K562 (cell line): ENCODE data around the gene CD22. TPM values are rescaled to one million over a fixed set of nuclear protein-coding genes. Genes with fewer than 3 reads are reported as not detected.
A peak's percentile ranks its signal among the peaks of the same experiment; 100 is the strongest.

Source experiments
- ARID1B ChIP-seq: fragments of 450-650 bp; IDR thresholded peaks from 2 replicates; pipeline ENCODE4 v1.6.1; 2016; ENCODE audit warnings: antibody characterized with exemption, mild to moderate bottlenecking, inconsistent platforms
- ATF3 ChIP-seq, 2 experiments: fragments of 450-650 bp in 1 of 2; sonication (generic) in 1 of 2; formaldehyde crosslinking in 1 of 2; IDR thresholded peaks in 1 of 2; conservative IDR thresholded peaks in 1 of 2; 2 replicates each; pipeline versions ENCODE4 v1.6.1 to v1.8.1; 2016 to 2023; ENCODE audit warnings: mild to moderate bottlenecking in 2 of 2, moderate library complexity in 2 of 2, inconsistent platforms in 1 of 2, missing genetic modification reagents in 1 of 2
- ESRRA ChIP-seq: fragments of 450-650 bp; IDR thresholded peaks from 2 replicates; pipeline ENCODE4 v1.6.1; 2014; ENCODE audit warnings: low read depth, mild to moderate bottlenecking, moderate library complexity, borderline replicate concordance
- ETS1 ChIP-seq: conservative IDR thresholded peaks from 2 replicates; pipeline ENCODE4 v1.6.1; 2011; ENCODE audit warnings: low read depth, mild to moderate bottlenecking, low read length; ENCODE audit not compliant: control insufficient read depth
- EWSR1 ChIP-seq: fragments of 450-650 bp; IDR thresholded peaks from 2 replicates; pipeline ENCODE4 v1.6.1; 2018; ENCODE audit warnings: borderline replicate concordance, mild to moderate bottlenecking, low read depth, moderate library complexity; ENCODE audit not compliant: partially characterized antibody
- FOXA1 ChIP-seq: fragments of 450-650 bp; IDR thresholded peaks from 2 replicates; pipeline ENCODE4 v1.6.1; 2016; ENCODE audit warnings: mild to moderate bottlenecking, borderline replicate concordance
- ID3 ChIP-seq, 2 experiments: fragments of 250-450 bp in 1 of 2; fragments of 450-650 bp in 1 of 2; sonication (Bioruptor Pico) in 1 of 2; IDR thresholded peaks; 2 replicates each; pipeline versions ENCODE4 v1.6.1 to v1.8.0; 2016 to 2021; ENCODE audit warnings: mild to moderate bottlenecking in 2 of 2, moderate library complexity in 2 of 2, missing compliant biosample characterization in 1 of 2, missing genetic modification characterization in 1 of 2
- MCM3 ChIP-seq: fragments of 450-650 bp; IDR thresholded peaks from 2 replicates; pipeline ENCODE4 v1.6.1; 2016
- SOX6 ChIP-seq: fragments of 450-650 bp; IDR thresholded peaks from 2 replicates; pipeline ENCODE4 v1.6.1; 2014; ENCODE audit warnings: mild to moderate bottlenecking
- TAF7 ChIP-seq: fragments of 450-650 bp; IDR thresholded peaks from 2 replicates; pipeline ENCODE4 v1.6.1; 2016; ENCODE audit warnings: missing genetic modification characterization, missing compliant biosample characterization
- ZBTB8A ChIP-seq: fragments of 450-650 bp; IDR thresholded peaks from 2 replicates; pipeline ENCODE4 v1.6.1; 2018; ENCODE audit warnings: mild to moderate bottlenecking, moderate library complexity; ENCODE audit not compliant: partially characterized antibody
- ZBTB9 ChIP-seq: fragments of 450-650 bp; formaldehyde crosslinking; IDR thresholded peaks from 2 replicates; pipeline ENCODE4 v1.4.0; 2020; ENCODE audit warnings: mild to moderate bottlenecking, moderate library complexity
- ZC3H11A ChIP-seq: IDR thresholded peaks from 2 replicates; pipeline ENCODE4 v1.6.1; 2012; ENCODE audit warnings: low read depth, low read length, improper control_type of control experiment
- ZNF583 ChIP-seq: fragments of 250-450 bp; sonication (Bioruptor Pico); IDR thresholded peaks from 2 replicates; pipeline ENCODE4 v1.4.0; 2020
- ZNF655 ChIP-seq: fragments of 250-450 bp; sonication (Bioruptor Pico); IDR thresholded peaks from 2 replicates; pipeline ENCODE4 v1.5.0; 2021
- polyA plus RNA-seq, 8 experiments: library from polyadenylated mRNA; depleted of rRNA in 4 of 8; stranded (reverse) in 5 of 8; unstranded in 3 of 8; fragments of >200 nt; fragmentation: Nextera tagmentation in 2 of 8; fragmentation: Illumina TruSeq in 1 of 8; extraction: Ambion mirVana in 2 of 8; extraction: Trizol in 1 of 8; gene quantifications; 2 replicates each; pipeline versions ENCODE4 v1.2.1 to v1.2.3, GENCODE V29; 2011 to 2014; ENCODE audit warnings: inconsistent platforms in 1 of 8, missing spikeins in 1 of 8
- total RNA-seq, 7 experiments: library from RNA; depleted of rRNA in 6 of 7; stranded (reverse); fragments of >200 nt in 6 of 7; fragmentation: Illumina TruSeq in 2 of 7; extraction: Trizol in 2 of 7; gene quantifications; 2 replicates each; pipeline versions ENCODE4 v1.2.1 to v1.2.3, GENCODE V29; 2011 to 2021; ENCODE audit warnings: low replicate concordance in 1 of 7

CD22 gene
- total and polyA plus RNA-seq, 9 of the 15 experiments (the other 6 are each of a cell fraction or from before 2014, with no cell fraction given): 0.29 to 5.0 (median 3.5) TPM

- no peak for TF ChIP-seq ETS1
- TF ChIP-seq MCM3: no peak
- peak; percentile 87 for TF ChIP-seq ARID1B
- no peak for TF ChIP-seq TAF7 (tag)
- TF ChIP-seq SOX6: no peak
- peak; percentile 56; the same call in 1 of the 2 replicates for TF ChIP-seq ZBTB9
- peak; percentile 78 for TF ChIP-seq ZNF583 (CRISPR knock-in tag)
- TF ChIP-seq ZBTB8A: no peak
- no peak for TF ChIP-seq ZNF655
- TF ChIP-seq ESRRA: 0 out of 2 replicates have a peak, but pooled peaks have one; percentile 27
- TF ChIP-seq ID3 (CRISPR knock-in tag; IDR thresholded peaks at IDR 0.05): no peak
- no peak for TF ChIP-seq ID3 (tag; IDR thresholded peaks at IDR 0.05)
- TF ChIP-seq FOXA1: no peak
- TF ChIP-seq EWSR1: no peak
- TF ChIP-seq ZC3H11A: no peak
- TF ChIP-seq ATF3 (IDR thresholded peaks at IDR 0.05): peak; percentile 84
- TF ChIP-seq ATF3 (CRISPR knock-in tag; conservative IDR thresholded peaks at IDR 0.05): no peak
Observed at GRCh38 chr19:35389192-35389861, 60.3 kb downstream of the CD22 start (continued).
